ENCODE results near the gene GREM1.

The GREM1 gene

DNA sequence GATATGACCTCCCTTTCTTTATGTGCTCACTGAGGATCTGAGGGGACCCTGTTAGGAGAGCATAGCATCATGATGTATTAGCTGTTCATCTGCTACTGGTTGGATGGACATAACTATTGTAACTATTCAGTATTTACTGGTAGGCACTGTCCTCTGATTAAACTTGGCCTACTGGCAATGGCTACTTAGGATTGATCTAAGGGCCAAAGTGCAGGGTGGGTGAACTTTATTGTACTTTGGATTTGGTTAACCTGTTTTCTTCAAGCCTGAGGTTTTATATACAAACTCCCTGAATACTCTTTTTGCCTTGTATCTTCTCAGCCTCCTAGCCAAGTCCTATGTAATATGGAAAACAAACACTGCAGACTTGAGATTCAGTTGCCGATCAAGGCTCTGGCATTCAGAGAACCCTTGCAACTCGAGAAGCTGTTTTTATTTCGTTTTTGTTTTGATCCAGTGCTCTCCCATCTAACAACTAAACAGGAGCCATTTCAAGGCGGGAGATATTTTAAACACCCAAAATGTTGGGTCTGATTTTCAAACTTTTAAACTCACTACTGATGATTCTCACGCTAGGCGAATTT, 14.9 kb downstream of the GREM1 start:
- DNase-seq: no peak

DNA sequence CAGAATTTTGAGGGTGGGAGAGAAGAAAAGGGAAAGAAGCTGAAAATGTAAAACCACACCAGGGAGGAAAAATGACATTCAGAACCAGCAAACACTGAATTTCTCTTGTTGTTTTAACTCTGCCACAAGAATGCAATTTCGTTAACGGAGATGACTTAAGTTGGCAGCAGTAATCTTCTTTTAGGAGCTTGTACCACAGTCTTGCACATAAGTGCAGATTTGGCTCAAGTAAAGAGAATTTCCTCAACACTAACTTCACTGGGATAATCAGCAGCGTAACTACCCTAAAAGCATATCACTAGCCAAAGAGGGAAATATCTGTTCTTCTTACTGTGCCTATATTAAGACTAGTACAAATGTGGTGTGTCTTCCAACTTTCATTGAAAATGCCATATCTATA, 15.5 kb downstream of the GREM1 start:
- no peak for DNase-seq

DNA sequence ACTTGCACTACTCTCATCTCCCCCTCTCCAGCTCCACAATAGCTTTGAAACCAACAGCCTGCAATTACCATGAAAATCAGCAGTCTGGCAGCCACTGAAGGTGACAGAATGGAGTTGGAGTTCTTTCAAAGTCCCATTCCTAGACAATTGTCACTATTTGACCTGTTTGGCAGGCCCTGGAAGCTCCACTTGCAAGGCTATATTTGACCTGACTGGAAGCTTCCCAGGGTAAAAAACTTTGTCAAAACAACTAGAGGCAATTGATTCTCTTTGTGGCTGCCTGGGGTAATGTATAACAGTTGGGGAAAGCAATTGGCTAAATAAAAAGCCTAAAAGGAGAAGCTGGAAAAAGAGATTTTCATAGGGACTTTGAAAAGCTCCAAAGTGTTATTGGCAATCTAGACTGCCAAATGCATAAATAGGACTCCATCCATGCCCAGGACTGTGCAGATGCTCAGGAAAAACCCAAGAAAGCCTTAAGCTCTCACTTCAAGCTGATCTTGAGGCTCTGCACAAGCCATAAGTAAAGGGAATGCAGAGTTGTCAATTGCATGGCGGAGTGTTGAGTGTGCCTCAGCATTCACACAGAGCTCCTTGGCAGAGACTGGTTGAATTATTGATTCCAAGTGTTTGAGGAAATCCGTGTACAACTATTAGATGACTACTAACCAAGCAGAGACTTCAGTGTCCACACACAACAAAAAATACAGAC, 18.3 kb downstream of the GREM1 start:
- DNase-seq: no peak

DNA sequence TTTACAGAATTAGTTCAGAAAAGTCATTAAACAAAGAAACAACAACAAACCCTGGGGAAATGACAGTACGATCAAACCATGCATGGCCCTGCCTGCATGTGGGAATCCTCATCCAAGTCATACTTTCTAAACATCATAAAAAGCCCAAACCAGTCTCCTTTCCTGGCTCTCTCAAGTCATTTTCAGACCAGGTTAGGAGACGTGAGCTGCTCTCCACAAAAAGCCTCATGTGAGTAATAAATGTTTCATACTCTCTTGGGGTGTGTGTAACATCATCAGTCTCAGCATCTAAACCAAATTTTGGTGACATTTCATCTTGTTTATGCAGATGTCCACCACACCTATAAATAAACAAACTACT, 18.9 kb downstream of the GREM1 start:
- DNase-seq: no peak

DNA sequence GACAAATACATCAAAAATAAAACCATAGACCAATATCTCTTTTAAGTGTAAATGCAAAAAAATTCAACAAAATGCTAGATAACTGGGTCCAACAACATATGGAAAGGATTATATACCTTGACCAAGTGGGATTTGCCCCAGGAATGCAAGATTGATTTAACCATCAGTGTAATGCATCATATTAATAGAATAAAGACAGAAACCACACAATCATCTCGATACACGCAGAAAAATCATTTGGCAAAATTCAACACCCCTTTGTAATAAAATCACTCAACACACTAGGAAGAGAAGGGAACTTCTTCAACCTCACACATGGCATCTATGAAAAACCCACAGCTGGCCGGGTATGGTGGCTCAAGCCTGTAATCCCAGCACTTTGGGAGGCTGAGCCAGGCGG, 19.5 kb downstream of the GREM1 start:
- no peak for DNase-seq

DNA sequence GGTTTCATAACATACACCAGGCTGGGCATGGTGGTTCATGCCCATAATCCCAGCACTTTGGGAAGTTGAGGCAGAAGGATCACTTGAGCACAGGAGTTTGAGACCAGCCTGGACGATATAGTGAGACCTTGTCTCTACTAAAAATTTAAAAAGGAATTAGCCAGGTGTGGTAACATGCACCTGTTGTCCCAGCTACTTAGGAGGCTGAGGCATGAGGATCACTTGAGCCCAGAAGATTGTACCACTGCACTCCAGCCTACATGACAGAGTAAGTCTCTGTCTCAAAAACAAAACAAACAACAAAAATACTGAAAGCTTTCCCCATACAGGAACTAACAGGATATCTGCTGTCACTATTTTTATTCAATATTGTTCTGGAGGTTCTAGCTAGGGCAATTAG, 20.9 kb downstream of the GREM1 start:
- DNase-seq: no peak

DNA sequence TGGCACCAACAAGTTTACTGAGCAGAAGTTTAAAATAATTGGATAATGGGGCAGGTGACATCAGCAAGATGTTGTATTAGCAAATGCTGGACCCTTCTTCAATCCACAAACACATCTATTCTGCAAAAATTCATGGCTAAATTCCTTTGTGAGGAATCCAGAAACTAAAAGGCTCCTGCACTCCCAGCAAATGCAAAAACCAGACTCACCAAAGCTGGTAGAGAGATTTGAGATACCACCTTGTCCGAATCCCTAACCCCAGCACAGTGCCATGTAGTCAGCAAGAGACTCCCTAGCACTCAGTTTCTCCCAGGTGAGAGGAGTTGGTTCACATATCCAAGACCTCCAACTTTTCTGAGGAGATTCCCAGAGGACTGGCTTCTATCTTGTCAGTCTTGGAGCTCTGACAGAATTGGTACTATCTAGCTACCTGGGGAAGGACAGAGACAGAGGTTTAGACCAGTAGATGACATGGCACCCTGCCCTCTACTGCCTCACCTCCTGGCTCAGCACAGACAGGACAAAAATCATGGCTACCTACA, 21.8 kb downstream of the GREM1 start:
- DNase-seq: no peak

DNA sequence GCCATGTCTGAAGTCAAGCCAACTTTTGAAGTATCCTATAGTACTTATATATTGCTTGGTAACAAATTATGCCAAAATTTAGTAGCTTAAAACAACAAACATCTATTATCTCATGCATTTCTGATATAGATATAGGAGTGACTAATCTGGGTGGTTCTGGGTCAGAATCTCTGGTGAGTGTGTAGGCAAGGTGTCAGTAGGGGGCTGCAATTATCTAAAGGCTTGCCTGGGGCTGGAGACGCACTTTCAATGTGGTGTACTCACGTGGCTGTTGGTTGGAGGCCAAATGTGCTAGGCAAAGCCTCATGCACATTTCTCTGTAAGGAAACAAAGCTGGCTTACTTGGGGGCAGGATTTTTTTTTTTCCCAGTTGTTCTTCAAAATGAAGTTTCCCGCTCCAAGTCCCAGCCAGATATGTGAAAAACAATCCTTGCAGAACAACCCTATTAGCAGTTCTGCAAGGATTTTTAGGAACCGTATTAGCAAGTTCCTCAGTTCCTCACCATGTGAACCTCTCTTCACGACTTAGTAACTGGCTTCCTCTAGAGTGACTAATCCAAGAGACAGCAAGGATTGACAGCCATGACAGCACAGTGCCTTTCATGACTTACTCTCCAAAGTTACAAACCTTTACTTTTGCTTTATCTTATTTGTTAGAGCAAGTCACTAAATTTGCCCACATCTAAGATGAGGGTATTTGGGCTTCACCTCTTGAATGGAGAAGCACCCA, 25.8 kb downstream of the GREM1 start:
- no peak for DNase-seq

DNA sequence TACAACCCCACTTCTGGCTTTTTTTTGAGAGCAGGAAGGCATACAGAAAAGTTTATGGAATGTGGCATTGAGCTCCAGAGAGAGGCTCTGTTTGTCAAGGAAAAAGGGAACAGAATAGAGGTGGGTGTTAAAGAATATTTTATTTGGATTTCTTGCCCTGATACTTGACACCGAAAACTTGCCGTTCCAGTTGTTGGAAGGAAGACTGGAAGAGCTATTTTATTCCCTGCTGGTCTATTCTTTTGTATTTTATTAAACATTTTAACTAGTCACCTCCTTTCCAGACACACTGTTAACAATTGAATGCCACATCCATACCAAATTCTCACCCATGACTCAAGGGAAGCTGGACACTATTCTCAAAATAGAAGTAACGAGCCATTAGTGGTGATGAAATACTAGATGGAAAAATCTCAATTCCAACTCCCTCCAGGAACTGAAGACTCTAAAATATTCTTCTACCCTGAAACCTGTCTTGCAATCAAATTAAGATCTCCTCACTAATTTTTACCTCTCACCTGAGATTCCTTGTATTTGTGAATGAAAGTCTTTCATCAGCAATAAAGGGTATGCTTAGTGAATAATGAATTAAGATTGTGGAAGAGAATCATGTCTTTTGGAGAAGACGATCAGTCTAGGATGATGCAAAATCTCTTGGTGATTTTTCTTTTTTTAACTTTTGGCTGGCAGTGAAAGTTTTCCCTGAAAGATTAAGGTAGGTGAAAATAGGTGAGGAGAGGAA, 28.5 kb downstream of the GREM1 start:
- no peak for DNase-seq

DNA sequence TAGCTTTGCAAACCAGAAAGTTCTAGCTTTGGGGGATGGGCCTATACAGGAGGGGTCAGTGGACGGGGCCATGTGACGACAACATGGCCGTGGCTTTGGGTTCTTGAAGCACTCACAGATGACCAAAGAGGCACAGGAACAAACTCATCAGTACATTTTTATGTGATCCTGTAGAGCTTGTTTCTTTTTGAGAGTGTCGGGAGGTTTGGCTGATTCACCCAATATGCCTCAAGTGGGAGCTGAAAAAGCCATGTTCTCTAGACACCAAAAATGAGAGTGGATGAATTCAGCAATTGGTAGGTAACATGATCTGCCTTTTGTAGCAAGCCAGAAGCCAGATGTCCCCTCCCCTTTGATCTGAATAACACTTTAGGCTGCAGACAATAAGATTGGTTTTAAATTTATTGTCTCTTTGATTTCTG, 30.1 kb downstream of the GREM1 start:
- no peak for DNase-seq

DNA sequence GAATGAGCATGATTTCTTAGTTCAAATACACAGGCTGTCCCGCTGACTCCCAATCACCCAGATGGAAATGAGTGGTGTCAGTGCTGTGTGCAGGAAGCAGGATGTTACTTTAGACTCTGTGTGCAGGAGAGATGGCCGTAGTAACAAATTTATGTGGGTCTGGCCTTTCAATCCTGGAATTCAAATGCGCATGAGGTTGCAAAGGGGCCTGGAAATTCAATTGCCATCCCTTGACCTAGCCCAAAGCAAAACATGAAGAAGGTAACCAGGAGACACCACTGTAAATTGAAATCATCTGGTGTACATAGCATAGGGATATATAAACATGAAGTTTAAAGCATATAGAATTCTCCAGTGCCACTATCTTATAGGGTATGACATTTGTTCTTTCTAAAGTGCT, 33.2 kb downstream of the GREM1 start:
- no peak for DNase-seq

DNA sequence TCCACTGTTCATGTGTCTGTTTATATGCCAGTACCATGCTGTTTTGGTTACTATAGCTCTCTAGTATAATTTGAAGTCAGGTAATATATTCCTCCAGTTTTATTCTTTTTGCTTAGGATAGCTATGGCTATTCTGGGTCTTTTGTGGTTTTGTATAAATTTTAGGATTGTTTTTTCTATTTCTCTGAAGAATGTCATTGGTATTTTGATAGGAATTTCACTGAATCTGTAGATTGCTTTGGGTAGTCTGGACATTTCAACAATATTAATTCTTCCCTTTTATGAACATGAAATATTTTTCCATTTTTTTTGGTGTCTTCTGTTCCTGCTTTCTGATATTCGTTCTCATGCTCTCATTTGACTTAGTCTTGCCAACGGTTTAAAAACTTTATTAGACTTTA, 39.6 kb downstream of the GREM1 start:
- no peak for DNase-seq

DNA sequence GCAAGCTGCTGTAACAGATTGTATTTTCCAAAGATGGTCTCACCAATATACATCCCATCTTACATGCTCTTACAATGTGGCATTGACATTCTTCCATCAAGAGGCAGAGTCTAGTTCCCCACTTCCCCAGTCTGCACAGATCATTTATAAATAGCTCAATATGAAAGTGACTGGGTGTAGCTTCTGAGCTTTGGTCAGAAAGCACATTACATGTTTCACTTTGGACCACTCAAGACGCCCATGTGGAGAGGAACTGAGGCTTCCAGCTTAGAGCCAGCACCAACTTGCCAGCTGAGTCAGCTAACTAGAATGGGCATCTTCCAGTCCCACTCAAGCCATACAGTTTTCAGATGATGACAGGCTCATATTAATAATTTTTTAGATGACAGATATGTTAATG, 45.5 kb downstream of the GREM1 start:
- no peak for DNase-seq

DNA sequence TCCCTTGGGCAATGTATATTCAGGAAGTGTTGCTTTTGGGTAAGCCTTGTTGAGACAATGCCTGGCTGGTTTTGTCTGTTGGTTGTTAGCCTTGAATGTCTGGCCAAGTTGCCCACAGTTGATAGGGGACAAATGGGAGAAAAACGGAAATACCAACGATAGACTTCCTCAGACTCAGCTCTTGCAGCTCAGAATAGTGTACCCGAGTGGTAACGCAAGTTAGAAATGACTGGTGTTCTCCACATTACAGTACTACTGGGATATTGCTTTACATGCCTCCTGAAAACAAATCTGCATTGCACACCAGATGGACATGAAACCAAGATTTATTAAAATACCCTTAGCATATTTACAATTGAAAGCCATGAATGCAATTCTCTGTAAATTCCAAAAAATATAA, 47.4 kb downstream of the GREM1 start:
- no peak for DNase-seq

DNA sequence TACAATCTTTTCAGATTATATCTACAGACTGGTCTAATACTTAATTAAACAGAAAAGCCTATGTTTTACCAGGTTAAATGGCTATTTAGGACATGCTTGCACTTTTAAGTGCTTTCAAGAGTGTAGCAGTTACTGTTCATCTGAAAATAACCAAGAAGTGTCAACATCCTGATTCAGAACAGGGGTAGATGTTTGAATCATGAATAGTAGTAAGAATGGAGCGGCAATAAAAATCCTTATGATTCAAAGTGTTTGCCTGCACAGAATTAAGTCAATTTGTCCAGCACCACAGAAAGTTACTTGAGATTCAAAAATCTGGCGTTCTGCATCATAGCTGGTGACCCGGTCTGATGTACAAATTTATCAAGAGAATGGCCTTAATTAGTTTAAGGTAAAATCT, 48.3 kb downstream of the GREM1 start:
- DNase-seq: no peak

DNA sequence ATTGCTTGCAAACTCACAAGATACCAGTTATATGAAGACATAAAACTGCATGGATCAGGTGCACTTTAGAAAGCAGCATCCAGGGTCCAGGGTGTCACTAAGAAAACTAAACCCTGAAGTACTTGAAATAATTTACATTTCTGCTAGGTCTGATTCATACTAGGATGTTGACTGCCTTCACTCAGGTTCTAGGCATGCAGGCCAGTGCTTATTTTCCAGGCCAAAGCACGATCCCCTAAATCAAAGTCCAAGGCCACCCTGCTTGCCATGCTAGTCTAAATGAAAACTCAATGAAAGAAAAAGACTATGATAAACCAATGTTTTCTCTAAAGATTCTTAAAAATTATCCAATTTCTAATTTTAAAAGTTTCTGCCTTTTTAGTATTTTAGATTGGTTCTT, 49.4 kb downstream of the GREM1 start:
- DNase-seq: no peak

DNA sequence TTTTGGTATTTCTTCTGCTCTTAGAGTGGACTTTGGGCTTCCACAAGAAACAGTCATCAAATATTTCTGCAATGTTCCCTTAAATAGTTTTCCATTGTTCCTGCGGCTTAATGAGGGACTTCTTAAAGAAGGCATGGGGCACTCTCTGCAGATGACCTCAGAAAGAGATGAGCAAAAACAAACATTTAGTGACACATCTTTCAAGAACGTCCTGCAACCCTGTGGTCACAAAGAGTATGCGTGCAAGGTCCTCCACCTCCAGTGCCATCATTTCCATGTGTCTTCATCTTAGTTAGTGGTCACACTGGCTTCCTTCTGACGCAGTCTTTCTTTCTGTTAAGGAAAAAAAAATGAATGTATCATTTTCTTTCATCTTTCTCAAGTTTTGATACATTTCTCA, 56.2 kb downstream of the GREM1 start:
- DNase-seq: no peak

DNA sequence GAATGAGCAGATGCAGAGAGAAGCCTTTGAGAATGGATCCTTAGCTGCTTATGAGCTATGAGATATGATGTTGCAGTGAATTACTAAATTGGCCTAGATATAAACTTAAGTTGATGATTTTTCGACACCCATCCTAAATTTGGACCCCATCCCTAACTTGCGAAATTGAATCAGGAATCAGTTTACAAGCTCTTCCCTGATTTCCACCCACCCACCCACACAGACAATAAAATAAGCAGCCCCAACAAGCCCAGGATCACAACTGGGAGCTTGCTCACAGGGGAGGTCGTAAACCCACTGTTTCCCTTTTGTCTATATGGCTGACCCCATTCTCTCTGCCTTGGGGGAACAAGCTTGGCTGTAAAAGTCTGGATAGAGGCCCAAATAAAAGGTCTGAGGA, 57.3 kb downstream of the GREM1 start:
- no peak for DNase-seq

DNA sequence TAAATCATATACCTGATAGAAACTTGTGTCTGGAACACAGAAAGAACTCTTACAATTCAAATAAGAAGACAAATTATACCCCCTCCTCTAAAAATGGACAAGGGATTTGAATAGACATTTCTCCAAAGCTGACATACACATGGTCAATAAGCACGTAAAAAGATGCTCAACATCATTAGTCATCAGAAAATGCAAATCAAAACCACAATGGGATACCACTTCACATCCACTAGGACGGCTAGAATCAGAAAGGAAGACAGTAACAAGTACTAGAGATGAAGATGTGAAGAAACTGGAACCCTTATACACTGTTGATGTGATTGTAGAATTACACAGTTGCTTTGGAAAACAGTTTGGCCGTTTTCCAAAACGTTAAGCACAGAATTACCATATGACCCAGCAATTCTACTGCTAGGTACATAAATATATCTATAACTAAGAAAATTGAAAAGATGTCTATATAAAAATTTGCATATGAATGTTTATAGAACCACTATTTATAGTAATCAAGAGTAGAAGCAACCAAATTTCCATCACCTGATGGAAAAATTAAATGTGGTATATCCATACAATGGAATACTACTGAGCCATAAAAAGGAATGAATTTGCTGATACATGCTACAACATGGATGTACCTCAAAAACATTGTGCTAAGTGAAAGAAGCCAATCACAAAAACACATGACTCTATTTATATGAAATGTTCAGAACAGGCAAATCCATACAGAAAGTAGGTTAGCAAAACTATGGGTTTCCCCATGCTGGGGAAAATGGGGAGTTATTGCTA, 60.8 kb downstream of the GREM1 start:
- DNase-seq: no peak

DNA sequence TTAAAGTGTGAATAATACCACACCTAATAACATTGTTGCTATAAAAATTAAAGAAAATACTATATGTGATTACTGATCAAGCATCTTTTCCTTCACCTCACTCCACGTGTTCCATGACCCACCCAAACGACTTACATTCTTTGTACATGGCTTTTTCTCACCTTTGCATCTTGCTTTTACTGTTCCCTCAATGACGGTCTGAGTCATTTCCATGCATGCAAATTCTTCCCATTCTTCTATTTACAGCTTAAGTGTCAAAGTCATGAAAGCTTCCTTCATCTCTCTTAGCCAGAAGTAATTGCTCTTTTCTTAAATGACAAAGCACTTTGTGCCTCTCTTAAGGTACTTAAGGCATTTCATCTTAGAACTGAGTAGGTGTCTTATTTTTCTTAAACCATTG, 64.0 kb downstream of the GREM1 start:
- DNase-seq: no peak

DNA sequence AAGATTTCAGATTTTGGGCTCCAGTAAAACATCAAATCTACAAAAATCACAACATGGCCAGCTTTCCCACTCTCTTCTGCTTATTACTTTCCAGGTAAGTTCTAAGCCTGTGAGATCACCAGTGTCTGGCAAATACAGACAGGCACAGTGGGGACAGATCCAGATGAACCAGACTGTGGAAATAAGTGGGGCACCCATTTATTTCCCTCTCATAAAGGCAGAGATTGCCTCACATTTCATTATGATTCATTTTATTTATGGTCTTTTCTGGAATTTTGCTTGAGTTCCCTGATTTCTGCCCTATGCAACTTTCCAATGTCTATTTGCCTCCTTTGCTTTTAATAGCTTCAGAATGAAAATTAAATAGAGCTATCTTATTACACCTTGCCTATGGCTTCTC, 66.8 kb downstream of the GREM1 start:
- no peak for DNase-seq

DNA sequence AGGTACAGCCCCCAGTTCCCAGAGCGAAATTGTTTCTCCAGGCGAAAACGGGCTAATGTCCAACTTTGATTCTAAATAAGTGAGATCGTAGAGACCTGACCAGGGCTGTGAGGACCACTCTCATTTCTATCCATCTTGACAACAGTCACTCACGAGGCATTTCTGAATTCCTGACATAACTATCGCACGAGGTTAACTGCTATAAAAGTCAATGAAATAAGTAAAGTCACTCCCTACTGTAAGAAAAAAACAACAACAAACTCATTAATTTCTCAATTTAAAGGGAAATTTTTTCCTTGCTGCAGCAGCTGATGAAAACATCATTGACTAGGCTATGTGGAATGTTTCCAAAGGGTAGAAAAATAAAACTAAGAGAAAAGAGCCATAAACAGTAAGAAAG, 69.1 kb downstream of the GREM1 start:
- no peak for DNase-seq

DNA sequence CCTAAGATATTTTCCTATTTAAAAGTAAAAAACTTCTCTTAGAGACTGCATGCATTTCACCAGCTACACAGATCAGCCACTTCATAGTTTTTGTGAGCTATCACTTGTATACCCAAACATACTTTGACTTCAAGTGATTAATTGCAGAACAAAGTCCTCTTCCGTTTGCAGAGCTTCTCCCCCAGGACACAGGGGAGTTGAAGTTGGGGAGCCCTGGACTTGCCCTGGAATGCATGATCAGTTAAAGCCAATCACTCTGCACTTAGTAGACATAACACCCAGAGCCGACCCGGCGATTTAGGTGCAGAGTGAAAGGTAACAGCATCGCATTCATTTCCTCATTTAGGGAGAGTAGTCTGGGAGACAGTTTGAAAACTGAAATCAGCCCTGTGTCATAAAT, 70.1 kb downstream of the GREM1 start:
- no peak for DNase-seq

Data from stimulated activated naive CD4-positive, alpha-beta T cell treated with Interleukin-2 at 50 U/mL for 16 hours (primary cell).